ENCODE results near the gene MYL5.
"Not testable (repeated sequence)": the region's sequence is repeated elsewhere in the genome, so short reads cannot be mapped to it uniquely, and the experiment has no call there.

Gene MYL5, protein sequence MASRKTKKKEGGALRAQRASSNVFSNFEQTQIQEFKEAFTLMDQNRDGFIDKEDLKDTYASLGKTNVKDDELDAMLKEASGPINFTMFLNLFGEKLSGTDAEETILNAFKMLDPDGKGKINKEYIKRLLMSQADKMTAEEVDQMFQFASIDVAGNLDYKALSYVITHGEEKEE

DNA sequence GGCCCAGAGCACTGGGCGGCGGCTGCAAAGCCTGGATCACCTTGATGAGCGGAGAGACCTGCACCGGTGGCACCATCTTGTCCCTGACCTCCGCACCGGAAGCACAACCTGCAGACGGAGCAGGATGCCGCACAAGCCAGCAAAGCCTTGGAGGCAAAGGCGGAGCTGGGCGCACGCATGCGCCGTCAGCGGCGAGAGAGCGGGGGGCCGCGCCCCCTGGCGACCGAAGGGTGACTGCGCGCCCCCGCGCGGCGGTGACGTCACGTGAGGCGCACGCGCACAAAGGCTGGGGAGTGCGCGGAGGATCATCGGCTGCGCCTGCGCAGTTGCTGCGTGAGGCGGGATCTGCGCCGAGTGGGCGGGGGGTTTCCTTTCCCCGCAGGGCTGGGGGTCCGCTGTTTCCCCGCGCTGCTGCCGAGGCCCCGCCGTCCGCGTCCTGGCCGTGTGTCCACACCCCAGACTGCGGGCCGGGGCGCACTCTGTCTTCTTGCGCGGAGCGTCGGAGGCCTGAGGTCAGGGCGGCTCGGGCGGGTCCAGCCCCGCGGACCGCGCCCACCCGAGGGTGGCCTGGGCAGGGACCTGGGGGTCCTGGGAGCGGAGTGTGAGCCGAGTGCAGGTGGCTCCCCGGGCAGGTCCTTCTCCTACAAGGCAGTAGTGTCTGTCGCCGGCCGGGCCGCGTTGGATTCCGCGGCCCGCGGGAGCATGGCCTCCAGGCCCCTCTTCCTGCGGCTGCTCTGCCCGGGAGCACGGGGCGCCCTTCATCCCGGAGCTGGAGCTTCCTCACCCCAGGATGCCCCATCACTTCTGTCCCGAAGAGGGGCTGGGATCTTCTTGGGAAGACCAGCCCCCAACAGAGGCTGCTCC is at the start of gene MYL5, which contains the start of gene ATP5ME:
MYL5 (plus strand) TSS at position 371 of the 864 bp plus-strand sequence. CDS start 3,485 bp downstream, outside the sequence.
ATP5ME (minus strand) TSS at position 105 of the 864 bp plus-strand sequence; CDS start at position 76, 29 bp downstream.
- DNase-seq, result peak; percentile 95

DNA sequence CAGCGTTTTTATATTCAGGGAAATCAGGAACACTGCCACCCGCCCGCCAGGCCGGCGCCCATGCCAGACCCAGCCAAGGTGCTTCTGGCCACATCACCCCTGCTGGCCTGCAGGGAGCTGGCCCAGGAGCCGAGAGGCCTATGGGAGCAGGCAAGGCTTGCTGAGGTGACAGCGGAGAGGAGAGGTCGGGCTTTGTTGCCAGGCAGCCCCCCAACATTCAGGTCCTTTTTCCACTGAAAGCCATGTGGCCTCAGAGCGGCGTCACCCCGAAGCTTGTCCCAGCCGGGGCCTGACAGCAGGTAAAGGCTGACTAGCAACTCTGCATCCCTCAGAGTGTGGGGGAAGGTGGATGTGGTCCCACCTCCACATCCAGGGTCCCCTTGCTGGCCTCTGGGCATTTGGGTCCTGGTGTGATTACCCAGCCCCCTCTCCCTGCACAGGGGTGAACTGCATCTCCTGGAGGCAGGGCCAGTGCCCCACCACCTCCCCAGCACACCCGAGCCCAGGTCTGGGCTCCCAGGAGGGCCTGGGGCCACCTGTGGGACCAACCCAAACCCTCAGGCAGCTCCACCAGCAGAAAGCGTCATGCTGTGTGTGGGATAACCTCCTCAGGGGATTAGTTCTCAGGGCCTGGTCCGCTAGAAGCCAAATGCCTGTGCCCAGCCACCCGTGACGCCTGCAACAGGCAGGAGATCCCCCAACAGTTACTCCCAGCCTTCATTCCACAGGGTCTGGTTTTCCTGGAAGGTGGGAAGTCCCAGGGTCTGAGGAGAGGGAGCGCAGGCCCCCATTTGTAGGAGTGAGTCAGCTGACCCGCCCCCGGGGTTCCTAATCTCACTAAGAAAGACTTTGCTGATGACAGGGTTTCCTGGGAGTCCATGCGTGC is 49.4 kb upstream of the MYL5 start, which contains the start of gene PDE6B:
PDE6B (plus strand) TSS at position 869 of the 886 bp plus-strand sequence. CDS start 54 bp downstream, outside the sequence.
- DNase-seq, result no peak

DNA sequence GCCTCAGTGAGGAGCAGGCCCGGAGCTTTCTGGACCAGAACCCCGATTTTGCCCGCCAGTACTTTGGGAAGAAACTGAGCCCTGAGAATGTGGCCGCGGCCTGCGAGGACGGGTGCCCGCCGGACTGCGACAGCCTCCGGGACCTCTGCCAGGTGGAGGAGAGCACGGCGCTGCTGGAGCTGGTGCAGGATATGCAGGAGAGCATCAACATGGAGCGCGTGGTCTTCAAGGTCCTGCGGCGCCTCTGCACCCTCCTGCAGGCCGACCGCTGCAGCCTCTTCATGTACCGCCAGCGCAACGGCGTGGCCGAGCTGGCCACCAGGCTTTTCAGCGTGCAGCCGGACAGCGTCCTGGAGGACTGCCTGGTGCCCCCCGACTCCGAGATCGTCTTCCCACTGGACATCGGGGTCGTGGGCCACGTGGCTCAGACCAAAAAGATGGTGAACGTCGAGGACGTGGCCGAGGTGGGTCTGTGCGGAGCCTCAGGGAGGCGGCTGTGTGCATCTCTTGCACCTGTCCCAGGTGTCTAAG is 48.6 kb upstream of the MYL5 start:
- DNase-seq, result no peak

DNA sequence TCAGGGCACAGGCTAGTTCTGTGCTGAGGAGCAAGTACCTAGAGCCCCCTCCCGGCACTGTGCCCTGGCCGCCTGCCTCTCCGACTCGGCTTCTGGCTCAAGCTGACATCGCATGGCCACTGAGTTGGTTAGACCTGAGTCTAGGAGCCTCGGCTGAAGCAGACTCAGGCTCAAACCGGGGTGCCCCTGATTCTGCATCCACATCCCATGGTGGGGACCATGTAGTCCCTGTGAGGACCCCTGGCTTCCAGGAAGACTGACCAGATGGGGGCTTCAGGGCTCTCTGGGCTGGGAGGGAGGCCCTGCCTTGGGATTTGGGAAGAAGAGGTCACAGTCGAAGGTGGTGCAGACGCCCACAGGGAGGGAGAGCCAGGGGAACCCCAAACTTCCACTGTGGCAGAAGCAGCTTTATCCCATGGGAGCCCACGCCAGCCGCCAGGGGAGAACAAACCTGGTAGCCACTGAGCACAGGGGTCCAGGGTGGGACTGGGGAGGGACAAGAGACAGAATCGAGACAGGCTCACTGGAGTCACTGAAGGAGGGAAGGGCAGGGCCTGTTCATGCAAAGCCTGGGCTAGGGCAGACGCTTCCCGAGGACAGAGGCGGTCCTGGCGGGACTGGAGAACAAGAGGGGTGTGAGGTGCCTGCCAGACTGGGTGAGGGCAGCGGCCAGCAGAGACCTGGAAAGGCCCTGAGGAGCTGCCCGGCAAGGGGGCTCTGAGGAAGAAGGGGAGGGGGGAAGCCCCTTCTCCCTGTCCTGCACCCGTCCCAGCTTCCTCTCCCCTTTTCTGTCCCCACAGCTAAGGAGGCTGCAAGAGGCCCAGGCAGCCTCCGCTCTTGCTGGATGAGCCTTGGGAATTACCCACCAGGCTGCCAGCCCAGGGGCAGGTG is 47.9 kb upstream of the MYL5 start:
- no peak for DNase-seq

DNA sequence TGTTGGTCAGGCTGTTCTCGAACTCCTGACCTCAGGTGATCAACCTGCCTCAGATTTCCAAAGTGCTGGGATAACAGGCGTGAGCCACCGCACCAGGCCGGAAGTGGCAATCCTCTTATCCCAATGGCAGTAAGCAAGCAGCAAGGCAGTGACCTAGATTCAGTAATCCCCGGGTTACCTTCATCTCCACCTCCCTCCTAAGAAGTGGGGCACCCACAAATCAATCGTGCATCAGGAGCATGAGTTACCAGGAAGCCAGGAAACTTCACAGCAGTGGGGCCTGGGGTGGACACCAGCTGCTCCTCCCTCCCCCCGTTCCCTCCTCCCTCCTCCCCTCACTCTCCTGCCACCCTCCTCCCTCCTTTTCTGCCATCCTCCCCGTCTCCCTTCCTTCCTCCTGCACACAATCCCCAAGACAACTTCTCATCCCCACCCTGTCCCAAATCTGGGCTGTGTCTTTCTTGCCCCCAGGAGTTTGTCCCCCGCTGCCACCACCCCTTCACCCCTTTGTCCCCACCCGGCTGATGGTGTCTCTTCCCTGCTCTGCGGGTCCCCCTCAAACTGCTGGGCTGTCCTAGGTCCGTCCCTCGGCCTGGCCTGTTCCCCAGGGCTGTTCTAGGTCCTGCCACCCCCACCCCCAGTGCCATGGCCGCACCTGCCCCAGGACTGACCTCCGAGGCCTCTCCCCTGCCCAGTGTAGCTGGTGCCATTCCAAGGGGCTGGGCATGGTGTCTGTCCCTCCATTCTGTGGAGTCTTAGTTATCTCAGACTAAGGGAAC is 46.8 kb upstream of the MYL5 start:
- no peak for DNase-seq

DNA sequence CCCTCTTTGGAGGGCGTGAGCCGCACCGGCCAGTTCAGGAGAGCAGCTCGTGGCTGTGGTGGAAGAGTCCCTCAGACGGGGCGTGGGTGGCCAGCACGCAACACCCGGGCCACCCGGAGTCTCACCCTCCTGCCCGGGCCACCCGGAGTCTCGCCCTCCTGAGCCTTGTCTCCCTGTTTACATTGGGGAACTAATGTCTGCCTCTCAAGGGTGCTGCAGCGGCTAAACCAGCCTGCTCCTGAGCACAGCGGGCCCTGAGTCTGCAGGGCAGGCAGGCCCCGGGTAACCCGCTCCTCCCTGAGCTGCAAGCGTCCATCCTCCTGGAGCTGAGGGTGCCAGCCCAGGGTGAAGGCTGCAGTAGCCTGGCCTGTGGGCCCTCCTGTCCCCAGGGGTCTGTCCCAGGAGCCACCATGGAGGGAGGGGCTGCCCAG is 46.0 kb upstream of the MYL5 start:
- no peak for DNase-seq

DNA sequence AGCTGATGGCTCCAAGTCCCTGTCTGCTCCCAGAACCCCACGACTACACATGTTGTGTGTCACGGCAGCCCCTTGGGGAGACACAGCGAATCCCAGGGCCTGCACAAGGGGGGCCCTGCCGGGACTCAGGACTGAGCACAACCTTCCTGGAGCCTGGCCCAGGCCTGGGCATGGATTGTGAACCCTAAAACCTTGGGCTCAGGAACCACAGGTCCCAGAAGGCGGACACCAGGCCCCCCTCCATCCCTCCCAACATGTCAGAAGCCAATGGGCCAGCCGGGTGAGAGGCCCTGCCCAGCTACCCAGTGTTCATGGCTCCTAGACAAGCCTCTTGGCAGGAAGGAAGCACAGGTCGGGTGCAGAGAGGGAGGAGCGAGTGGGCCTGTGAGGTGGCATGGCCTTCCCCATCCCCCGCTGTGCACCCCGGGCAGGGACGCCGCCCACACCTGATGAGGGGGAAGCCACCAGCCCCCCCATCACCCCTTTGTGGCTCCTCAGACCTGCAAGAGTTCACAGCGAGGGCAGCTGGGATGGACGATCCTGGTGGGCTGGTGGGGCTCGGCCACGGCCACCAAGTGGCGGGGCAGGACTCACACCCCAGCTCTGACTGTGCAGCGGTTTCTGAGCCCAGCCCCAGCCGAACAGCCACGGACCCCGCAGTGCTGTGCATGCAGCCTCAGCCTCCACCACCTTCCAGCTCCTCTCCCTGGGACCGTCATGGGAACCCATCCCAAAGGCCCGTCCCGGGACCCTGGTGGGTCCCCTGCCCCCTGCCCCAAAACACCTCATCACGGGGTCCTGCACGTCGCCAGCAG is 45.3 kb upstream of the MYL5 start:
- DNase-seq, result no peak

DNA sequence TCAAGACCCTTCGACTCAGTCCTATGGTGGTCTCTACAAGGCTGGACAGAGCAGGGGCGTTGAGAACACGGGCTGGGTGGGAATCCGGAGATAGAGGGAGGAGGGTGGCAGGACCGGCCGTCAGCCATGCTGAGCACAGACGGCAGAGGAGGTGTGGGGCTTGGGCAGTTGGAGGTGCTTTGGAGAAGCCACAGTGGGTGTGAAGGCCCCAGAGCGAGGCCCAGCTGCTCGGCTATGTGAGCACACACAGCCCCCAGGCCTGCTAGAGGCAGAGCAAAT is 44.8 kb upstream of the MYL5 start:
- DNase-seq, result no peak

DNA sequence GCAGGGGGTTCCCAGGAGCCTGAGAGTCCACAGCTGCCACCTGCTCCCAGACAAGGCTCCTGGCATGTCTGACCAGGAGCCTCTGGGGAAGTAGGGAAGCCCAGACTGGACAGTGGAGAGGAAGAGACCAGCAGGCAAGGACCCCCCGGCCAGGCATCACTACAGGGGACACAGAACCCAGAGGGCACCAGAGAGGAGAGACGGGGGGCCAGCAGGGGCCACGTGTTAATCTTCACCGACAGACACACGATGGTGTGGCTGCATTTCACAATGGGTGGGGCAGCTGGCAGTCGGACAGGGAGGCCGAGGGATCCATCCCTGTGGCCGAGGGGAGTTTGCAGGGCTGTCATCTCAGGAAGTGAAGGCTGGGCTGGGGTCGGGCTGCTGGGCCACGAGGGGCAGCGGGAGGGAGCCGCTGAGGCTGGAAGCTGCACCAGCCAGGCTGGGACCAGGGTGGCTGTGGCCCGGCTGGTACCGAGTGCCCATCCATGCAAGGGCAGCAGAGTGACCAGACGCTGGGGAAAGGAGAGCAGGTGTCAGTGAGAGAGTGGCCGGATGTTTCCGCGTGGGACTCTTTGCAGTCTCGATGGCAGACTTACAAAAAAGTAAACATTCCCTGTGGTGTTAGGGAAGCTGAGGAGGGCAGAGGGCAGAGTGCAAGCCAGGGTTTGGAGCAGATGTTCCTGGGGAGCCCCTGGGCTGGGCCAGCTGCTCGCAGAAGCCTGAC is 44.3 kb upstream of the MYL5 start:
- no peak for DNase-seq

DNA sequence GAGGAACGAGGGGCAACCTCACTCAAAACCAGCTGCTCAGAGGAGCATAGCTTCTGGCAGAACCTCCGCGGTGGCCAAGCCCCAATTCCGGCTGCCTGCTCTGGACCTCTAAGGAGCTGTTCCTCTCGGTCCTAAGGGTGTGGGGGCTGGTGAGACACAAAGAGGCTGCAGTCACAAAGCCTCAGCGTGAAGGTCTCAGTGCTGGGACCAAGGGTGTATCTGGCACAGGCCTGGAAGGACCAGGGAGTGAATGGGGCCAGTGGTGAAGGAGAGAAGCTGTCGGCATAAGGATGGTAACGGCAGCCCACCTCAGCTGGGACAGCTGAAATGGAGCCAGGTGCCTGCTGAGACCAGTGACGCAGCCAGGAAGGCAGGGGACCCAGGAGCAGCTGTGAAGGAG is 43.7 kb upstream of the MYL5 start:
- no peak for DNase-seq

DNA sequence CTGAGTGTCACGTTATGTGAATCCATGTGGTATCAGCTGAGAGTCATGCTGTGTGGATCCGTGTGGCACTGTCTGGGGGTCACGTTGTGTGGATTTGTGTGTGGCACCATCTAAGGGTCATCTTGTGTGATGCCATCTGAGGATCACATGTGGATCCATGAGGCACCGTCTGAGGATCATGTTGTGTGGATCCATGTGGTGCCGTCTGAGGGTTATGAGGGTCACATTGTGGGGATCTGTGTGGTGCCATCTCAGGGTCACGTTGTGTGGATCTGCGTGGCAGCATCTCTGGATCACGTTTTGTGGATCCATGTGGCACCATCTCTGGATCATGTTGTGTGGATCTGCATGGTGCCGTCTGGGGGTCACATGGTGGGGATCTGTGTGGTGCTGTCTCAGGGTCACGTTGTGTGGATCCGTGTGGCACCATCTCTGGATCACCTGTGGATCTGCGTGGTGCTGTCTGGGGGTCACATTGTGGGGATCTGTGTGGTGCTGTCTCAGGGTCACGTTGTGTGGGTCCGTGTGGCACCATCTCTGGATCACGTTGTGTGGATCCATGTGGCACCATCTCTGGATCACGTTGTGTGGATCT is 42.0 kb upstream of the MYL5 start:
- no peak for DNase-seq

DNA sequence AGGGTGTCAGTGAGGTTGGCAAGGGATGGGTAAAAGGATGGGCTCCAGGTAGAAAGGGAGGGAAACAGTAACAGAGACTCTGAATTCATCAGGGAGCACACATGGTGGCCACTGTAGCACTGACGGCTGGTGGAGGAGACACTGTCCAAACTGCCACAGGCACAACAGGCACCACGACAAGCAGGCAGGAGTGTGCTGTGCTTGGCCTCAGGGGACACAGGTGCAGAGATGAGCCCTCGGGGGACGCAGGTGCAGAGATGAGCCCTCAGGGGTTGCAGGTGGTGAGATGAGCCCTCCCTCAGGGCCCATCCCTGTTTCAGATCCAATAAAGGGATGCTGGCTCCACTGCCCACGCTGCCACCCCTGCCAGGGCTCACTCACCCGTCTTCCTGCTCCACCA is 41.4 kb upstream of the MYL5 start:
- DNase-seq, result no peak

DNA sequence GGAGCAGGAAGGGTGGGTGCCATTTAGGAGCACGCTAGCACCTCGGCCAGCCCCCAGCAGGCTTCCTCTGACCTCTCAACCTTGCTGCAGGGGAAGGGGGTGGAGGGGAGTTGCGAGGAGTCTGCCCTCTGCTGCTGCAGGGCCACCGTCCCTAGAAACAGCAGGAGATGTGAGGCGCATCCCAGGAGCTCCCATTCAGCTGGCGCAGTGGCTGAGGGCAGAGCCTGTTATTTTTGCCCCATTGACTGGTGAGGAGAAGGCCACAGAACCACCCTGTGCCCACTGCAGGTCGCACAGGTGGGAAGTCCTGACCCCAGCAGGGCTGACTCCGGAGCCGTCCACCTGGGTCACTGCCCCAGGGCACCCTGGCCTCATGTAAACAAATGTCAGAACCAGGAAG is 40.9 kb upstream of the MYL5 start:
- DNase-seq, result no peak

DNA sequence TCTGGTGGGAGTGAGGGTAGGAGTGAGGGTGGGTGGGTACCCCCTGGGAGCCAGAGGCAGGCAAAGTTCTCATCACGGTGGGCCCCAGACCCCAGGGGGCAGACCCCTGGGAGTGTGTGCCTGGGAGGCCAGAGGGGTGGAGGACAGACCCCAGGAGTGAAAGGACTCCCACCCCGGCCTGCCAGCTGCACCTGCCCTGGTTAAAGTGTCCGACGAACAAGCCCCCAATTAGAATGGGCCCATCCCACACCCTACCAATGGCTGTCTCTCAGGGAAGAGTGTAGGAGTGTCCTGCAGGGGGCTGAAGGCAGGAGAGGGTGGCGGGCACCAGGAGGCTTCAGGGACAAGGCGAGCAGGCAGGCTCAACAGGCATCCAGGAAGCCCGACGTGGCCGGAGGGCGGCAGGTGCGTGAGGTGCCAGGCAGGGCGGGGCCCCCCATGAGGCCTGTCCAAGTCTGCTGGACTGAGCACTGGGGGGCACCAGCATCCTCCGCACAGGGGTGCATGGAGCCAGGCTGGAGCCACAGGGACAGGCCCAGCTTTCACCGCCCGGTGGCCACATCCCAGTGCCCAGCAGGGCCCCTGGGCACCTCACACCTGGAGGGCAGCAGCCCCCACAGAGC is 40.3 kb upstream of the MYL5 start:
- no peak for DNase-seq

DNA sequence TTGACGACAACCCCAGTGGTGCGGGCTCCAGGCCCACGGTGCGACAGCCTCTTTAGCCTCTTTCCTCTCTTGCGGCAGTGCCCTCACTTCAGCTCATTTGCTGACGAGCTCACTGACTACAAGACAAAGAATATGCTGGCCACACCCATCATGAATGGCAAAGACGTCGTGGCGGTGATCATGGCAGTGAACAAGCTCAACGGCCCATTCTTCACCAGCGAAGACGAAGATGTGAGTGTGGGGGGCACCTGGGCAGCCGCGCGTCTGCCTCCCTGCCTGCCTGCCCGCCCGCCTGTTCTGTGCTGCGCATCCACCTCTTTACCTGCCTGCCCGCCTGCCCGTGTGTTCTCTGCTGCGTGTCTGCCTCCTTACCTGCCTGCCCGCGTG is 39.8 kb upstream of the MYL5 start:
- no peak for DNase-seq

DNA sequence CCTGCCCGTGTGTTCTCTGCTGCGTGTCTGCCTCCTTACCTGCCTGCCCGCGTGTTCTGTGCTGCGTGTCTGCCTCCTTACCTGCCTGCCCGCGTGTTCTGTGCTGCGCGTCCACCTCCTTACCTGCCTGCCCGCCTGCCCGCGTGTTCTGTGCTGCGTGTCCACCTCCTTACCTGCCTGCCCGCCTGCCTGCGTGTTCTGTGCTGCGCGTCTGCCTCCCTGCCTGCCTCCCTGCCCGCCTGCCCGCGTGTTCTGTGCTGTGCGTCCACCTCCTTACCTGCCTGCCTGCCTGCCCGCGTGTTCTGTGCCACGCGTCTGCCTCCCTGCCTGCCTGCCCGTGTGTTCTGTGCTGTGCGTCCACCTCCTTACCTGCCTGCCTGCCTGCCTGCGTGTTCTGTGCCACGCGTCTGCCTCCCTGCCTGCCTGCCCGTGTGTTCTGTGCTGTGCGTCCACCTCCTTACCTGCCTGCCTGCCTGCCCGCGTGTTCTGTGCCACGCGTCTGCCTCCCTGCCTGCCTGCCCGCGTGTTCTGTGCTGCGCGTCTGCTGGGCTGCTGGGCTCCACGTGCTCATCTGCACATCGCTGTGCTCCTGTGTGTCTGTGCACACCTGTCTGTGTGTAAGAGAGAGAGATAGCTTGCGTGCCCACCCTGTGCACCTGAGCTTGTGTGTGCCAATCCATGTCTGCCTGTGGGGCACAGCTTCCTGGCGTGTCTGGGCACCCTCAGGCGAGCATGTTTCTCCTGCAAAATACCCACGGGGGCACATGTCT is 39.1 kb upstream of the MYL5 start:
- DNase-seq, result not testable (repeated sequence)

DNA sequence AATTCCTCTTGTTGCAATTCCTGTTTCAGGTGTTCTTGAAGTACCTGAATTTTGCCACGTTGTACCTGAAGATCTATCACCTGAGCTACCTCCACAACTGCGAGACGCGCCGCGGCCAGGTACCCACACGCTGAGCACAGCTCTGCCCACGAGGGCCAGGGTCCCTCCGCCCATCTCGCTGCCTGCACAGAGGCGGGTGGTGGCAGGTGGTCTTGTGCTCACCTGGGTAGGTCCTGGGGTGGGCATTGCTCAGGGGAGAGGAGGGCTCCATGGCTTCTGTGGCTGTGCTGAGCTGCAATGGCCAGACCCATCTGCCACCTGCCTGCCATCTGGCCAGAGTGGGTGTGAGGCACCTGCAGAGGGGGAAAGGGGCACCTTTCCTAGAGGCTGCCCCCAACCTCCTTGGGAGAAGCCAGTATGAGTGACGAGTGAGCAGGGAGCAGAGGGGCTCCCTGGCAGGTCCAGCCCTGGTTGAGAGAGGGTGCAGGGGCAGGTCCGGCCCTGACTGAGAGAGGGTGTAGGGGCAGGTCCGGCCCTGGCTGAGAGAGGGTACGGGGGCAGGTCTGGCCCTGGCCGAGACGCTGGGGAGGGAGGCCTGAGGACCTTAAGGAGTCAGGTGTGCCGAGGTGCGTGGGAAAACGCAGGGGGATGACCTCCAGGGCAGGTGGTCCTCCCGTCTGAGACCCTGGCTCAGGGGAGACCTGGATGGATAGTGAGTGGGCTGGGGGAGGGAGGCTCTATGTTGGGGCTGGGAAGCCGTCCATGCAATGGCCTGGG is 38.3 kb upstream of the MYL5 start:
- DNase-seq, result no peak

Data from COR-L47 (cell line).